Aortic smooth muscle cell (primary cell): ENCODE data around the gene RAB21. TPM values are rescaled to one million over a fixed set of nuclear protein-coding genes. Genes with fewer than 3 reads are reported as not detected.

Source experiments
- total RNA-seq: library from RNA; depleted of rRNA; stranded (reverse); fragments of >200 nt; gene quantifications from 2 replicates; pipeline ENCODE4 v1.2.3, GENCODE V29; 2014

RAB21 gene
- total RNA-seq: 44.0 and 78.2 TPM in 2 replicates

GRCh38 chr12:71754461-71755145 lies at the start of gene RAB21:
RAB21 (plus strand) TSS chr12:71754863; CDS start chr12:71755130, 267 bp downstream.

Other genes with a start within 250 kb of the RAB21 start
- 19.3 and 40.2 TPM in 2 replicates for gene ZFC3H1, start 91.0 kb upstream of the RAB21 start, total RNA-seq
- gene THAP2, start 90.6 kb upstream of the RAB21 start, total RNA-seq: 2.4 and 2.6 TPM in 2 replicates
- gene TMEM19, start 68.8 kb upstream of the RAB21 start, total RNA-seq: 56.2 and 62.4 TPM in 2 replicates
- gene TBC1D15, start 84.9 kb downstream of the RAB21 start, total RNA-seq: 27.0 and 33.6 TPM in 2 replicates
- not detected in 2 replicates for gene TPH2, start 184.0 kb downstream of the RAB21 start, total RNA-seq